Measurements from ENCODE around the gene NOS1AP. TPM values are rescaled to one million over a fixed set of nuclear protein-coding genes. Genes with fewer than 3 reads are reported as not detected.

Gene NOS1AP
- total RNA-seq, 1 experiment from 2014 or later: 5.3 TPM

- TF ChIP-seq CTCF (IDR thresholded peaks at IDR 0.05 in 2 of 3, conservative IDR thresholded peaks at IDR 0.05 in 1 of 3; ENCODE audit: borderline replicate concordance in 1 of 3, insufficient read depth in 1 of 3, low read depth in 2 of 3, low read length in 2 of 3): peak in 2 of 3 experiments; percentile 17 to 21; a peak in 3 of 6 replicates
These were observed 45.7 kb upstream of the NOS1AP start, which contains the start of gene OLFML2B (continued) for GRCh38 chr1:162023547-162024501.

DNA sequence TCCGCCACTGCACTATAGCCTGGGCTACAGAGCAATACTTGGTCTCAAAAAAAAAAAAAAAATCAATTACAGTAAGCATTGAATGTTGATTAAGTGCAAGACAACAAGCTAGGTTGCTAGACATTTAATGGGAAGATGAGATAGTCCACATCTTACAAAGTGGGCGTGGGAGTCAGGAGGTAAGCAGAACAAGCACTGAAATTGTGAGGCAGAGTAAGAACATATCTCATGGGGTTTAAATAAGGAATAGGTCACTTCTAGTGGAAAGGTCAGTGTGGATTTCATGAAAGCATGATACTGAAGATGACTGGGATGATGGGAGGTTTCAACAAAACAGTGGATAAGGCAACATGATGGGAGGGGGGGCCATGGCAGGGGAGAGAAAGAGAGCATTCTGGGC lies 44.0 kb upstream of the NOS1AP start:
- Histone ChIP-seq H3K4me2 (ENCODE audit: low read length) (no peak overlapping the region), H2AFZ (ENCODE audit: low read depth, low read length, poor library complexity, severe bottlenecking) (no peak overlapping the region), H3K36me3 (ENCODE audit: control insufficient read depth in 1 of 2, insufficient read depth in 2 of 2, low read length in 2 of 2) (no peaks in the 10 kb centered on the region), H3K9me3 (ENCODE audit: control insufficient read depth in 1 of 2, insufficient read depth in 1 of 2, low read depth in 1 of 2, low read length in 2 of 2) (no peaks in the 10 kb centered on the region), H3K27me3 (ENCODE audit: insufficient read depth, low read length) (no peaks in the 10 kb centered on the region), H4K20me1 (ENCODE audit: insufficient read depth) (no peaks in the 10 kb centered on the region), H3K79me2 (ENCODE audit: insufficient read depth, low read length) (no peaks in the 10 kb centered on the region), H3K4me3 (replicated peaks in 1 of 2; ENCODE audit: low read depth in 1 of 2, low read length in 2 of 2) (no peak overlapping the region), H3K9me2 (ENCODE audit: insufficient read depth) (no peaks in the 10 kb centered on the region), H3K4me1 (ENCODE audit: control insufficient read depth in 1 of 2, insufficient read depth in 2 of 2, low read length in 2 of 2) (peaks cover 9 to 17% of the 10 kb centered on the region in 2 experiments), H3K27ac (ENCODE audit: low read depth, low read length) (no peak overlapping the region), H3K9ac (ENCODE audit: low read length) (no peak overlapping the region)
- ATAC-seq: no peak
- intact Hi-C loops (cut with micrococcal nuclease): no loop called here
- BruUV-seq (replicated peaks): no TSS peak
- ChIA-PET RAD21 (ENCODE audit: low non-redundant PET in 1 of 2, low total read pairs in 2 of 2, uncharacterized antibody in 2 of 2, unreplicated experiment in 2 of 2) (interaction anchor here in 1 of 2 experiments (0.6 kb wide), 1 partner anchor 12 kb away, joined by 5 read pairs; no protein-coding TSS in a partner anchor), CTCF (interaction anchor here (1.3 kb wide), 1 partner anchor 233 kb away, joined by 3 read pairs; no protein-coding TSS in a partner anchor), POLR2A (no interaction called here)
- DNase-seq (ENCODE audit: low read depth, low spot score): no peak
- TF ChIP-seq POLR2A (IDR thresholded peaks at IDR 0.05; ENCODE audit: borderline replicate concordance, extremely low read depth, insufficient read depth, insufficient read length) (no peak), REST (IDR thresholded peaks at IDR 0.05; ENCODE audit: low read depth) (no peak), SP1 (IDR thresholded peaks at IDR 0.05; ENCODE audit: low read depth) (no peak), RAD21 (IDR thresholded peaks at IDR 0.05; ENCODE audit: low read depth) (no peak), EZH2 (IDR thresholded peaks at IDR 0.05) (no peak), JUND (IDR thresholded peaks at IDR 0.05) (no peak), YY1 (IDR thresholded peaks at IDR 0.05; ENCODE audit: extremely low read depth, insufficient replicate concordance, low read depth, low read length) (no peak), SIN3A (IDR thresholded peaks at IDR 0.05; ENCODE audit: low read depth) (no peak), ELF1 (IDR thresholded peaks at IDR 0.05; ENCODE audit: borderline replicate concordance, low read depth) (no peak), SRF (IDR thresholded peaks at IDR 0.05; ENCODE audit: low read depth) (no peak)
- TF ChIP-seq, protein P1, sequence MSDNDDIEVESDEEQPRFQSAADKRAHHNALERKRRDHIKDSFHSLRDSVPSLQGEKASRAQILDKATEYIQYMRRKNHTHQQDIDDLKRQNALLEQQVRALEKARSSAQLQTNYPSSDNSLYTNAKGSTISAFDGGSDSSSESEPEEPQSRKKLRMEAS (IDR thresholded peaks at IDR 0.05): no peak
- TF ChIP-seq, protein P2, sequence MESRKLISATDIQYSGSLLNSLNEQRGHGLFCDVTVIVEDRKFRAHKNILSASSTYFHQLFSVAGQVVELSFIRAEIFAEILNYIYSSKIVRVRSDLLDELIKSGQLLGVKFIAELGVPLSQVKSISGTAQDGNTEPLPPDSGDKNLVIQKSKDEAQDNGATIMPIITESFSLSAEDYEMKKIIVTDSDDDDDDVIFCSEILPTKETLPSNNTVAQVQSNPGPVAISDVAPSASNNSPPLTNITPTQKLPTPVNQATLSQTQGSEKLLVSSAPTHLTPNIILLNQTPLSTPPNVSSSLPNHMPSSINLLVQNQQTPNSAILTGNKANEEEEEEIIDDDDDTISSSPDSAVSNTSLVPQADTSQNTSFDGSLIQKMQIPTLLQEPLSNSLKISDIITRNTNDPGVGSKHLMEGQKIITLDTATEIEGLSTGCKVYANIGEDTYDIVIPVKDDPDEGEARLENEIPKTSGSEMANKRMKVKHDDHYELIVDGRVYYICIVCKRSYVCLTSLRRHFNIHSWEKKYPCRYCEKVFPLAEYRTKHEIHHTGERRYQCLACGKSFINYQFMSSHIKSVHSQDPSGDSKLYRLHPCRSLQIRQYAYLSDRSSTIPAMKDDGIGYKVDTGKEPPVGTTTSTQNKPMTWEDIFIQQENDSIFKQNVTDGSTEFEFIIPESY (IDR thresholded peaks at IDR 0.05; ENCODE audit: extremely low read depth, insufficient replicate concordance, low read length): no peak
- TF ChIP-seq, protein P3, sequence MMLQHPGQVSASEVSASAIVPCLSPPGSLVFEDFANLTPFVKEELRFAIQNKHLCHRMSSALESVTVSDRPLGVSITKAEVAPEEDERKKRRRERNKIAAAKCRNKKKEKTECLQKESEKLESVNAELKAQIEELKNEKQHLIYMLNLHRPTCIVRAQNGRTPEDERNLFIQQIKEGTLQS (IDR thresholded peaks at IDR 0.05): no peak
